Ureter (tissue), 1 donor: ENCODE measurements around the gene BCL6. TPM values are rescaled to one million over a fixed set of nuclear protein-coding genes. Genes with fewer than 3 reads are reported as not detected.

Experiments
- DNase-seq: peaks from one replicate; pipeline ENCODE4 v3.0.0-alpha.2; 2020; ENCODE audit warnings: low spot score
- total RNA-seq: library from RNA; stranded (reverse); gene quantifications from one replicate; pipeline ENCODE4 v1.2.4, GENCODE V29; 2023
- donor health status: DM: yes; HTN: yes; CAD: no.

BCL6 gene
- total RNA-seq, 1 donor from 2014 or later: 90.7 TPM

- no peak for DNase-seq
These were observed 6.1 kb downstream of the BCL6 start for GRCh38 chr3:187739094-187739560.

GRCh38 chr3:187738331-187739093 is 6.8 kb downstream of the BCL6 start:
- peak; percentile 94 for DNase-seq

GRCh38 chr3:187738071-187738330 is 7.3 kb downstream of the BCL6 start:
- DNase-seq: no peak

DNA sequence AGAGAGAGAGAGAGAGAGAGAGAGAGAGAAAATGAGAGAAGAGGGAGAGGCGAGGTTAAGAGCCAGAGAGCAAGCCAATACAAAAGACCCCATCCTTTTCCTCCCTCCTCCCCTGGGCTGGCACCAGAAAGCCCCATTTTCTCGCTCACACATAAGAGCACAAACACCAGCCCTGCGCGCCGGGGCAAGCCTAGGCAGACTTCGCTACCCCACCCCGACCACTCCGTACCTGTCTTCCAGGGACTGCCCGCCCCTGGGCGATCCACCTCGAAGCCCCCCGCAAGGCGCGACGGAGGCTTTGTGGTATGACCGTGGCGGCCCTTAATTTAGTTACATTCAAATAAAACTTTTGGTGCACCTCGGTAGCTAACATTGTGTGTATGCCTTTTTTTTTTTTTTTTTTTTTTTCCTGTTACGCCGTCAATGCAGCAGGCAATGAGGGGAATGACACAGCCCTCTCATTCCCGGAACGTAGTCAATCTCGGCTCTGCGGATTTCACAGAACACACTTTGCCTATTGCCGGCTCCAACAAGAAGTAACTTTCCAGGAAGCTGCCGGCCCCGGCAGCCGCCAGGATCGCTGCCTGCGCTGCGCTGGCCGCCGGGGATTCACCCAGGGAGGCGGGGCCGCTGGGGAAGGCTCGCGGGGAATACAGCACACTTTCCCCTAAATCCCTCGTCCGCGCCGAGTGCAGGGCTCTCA is 7.7 kb downstream of the BCL6 start:
- DNase-seq: peak; percentile 83

DNA sequence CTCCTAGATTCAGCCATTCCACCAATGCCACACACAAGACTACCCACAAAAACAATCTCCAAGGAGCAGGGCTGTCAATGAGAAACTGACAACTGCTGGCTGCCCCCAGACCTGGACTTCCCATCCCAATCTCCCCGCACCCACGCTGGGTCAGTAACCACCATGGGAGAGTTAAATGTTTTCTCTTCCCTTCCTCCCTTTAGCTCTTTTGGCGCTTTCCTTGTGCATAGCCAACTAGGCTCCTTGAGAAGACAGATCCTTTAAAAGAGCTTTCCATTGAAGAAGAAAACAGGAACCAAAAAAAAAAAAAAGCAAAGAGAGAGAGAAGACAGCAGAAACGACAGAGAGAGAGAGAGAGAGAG is 8.3 kb downstream of the BCL6 start:
- no peak for DNase-seq

- DNase-seq: no peak
These were observed 8.8 kb downstream of the BCL6 start for GRCh38 chr3:187736418-187736871.

GRCh38 chr3:187735837-187736236 is 9.4 kb downstream of the BCL6 start:
- no peak for DNase-seq

- DNase-seq: no peak
These were observed 9.9 kb downstream of the BCL6 start for GRCh38 chr3:187735383-187735782.

DNA sequence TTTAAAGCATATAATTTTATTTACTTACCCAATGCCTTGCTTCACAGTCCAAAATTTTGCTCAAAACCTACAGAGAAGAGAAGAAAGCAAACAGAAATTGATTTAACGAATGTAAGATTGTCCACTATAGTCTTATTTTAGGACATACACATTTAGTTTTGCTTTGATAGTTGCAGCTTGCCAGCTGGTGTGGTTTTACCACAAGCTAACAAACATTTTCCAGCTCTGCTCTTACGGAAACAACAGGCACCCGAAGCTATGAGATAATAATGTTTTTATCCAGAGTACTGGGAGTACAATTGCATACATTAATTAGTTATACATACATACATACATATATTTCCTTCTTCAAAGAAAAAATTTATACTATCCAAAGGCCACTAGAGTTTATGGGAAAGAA is 10.4 kb downstream of the BCL6 start:
- no peak for DNase-seq

DNA sequence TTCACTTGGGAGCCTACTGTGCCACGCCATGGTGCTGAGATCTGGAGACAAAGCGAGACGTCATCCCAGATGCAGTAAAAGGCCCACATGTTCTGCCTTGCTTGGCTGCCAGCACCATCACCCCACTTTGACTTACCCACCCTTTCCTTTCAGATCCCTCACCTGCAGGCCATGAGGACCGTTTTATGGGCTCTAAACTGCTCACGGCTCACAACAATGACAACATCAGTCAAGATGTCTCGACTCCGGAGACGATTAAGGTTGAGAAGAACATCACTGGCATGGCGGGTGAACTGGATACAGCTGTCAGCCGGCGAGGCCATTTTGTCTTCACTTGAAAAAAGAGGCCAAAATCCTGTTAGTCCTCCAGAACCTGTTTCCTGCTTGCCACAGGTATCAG is 11.9 kb downstream of the BCL6 start:
- no peak for DNase-seq

DNA sequence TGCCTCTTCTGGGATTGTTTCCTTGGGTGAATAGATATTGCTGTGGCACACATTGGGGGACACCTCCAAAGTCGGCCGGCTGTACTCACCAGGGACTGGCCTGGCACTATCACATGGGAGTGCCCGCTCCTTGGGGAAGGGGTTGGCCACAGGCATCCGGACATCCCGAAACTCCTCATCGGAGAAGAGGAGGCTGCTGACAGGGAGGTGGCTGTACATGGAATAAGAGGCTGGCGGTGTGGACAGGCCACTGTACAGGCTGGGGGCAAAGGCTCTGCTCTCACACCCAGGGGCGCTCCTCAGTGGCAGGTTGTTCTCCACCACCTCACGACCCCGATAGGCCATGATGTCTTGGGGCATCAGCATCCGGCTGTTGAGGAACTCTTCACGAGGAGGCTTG is 15.7 kb downstream of the BCL6 start:
- no peak for DNase-seq

GRCh38 chr3:187728940-187729583 is 16.2 kb downstream of the BCL6 start:
- DNase-seq: no peak

- no peak for DNase-seq
These were observed 17.0 kb downstream of the BCL6 start for GRCh38 chr3:187728248-187728647.

- DNase-seq: no peak
These were observed 18.7 kb downstream of the BCL6 start for GRCh38 chr3:187726564-187726963.

- DNase-seq: no peak
These were observed 19.5 kb downstream of the BCL6 start for GRCh38 chr3:187725653-187726370.

GRCh38 chr3:187725224-187725623 is 20.0 kb downstream of the BCL6 start:
- no peak for DNase-seq

GRCh38 chr3:187722206-187722612 is 23.1 kb downstream of the BCL6 start:
- no peak for DNase-seq

DNA sequence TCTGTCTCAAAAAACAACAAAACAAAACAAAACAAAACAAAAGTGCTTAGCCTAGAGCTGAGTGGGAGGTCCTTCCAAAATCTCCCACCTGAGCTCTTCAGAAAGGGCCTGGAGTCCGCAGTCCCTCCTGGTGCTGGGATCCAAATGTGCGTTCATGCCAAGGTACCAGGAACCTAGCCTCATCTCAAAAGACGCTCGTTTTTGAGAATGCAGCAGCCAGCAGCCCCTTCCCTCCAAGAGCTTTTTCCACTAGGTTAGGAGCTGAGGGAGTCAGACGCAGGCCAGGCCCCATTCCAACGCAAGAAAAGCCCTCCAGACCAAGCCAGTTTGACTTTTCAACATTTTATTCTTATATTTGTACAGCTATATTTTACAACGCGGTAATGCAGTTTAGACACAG is 24.2 kb downstream of the BCL6 start:
- no peak for DNase-seq

DNA sequence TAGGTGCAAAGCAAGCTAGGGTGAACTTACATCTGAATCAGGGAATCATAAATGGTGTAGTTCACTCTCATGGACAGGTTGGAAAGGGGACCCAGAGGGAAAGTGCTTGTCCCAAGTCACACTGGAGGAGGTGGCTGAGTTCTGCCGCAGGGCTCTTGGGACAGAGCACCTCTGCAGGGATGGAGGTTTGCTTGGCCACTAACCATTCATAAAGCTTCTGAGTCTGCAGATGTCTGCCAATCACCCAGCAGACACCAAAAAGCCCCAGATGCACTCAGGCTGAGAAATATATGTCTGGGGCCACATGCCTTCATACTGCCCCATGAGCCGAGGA is 25.0 kb downstream of the BCL6 start:
- DNase-seq: no peak

DNA sequence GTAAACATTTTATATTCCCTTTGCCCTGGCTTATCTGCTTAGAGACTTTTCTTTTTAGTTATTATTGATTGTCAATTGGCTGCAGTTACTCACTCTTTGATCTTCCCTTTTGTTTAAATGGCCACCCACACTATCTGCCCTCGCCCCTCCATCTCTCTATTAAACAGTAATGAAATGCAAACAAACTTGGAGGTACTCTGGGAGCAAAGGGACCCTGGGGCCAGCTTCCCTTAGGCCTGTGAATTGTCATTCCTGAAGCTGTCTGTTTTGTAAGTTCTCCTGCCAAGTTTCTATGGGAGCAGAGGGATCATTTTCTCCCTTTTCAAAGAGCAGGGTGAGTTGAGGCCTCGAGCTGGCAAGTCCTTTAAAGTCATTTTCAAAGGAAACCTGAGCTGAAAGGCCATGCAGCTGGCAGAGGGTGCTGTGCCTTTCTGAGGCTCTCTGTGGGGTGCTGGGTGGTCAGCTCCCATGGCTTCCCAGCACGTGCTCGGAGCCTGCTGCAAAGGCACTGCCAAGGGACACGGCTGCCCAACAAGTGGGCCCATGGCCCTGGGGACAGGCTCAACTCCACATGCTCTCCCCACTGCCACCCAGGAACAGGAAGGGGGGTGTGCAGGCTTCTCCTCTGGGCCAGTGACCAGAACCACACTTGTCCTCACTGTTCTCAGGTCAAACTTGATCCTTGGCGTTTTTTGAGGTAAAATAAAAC is 25.5 kb downstream of the BCL6 start:
- DNase-seq: no peak

- no peak for DNase-seq
These were observed 26.5 kb downstream of the BCL6 start for GRCh38 chr3:187718802-187719201.

DNA sequence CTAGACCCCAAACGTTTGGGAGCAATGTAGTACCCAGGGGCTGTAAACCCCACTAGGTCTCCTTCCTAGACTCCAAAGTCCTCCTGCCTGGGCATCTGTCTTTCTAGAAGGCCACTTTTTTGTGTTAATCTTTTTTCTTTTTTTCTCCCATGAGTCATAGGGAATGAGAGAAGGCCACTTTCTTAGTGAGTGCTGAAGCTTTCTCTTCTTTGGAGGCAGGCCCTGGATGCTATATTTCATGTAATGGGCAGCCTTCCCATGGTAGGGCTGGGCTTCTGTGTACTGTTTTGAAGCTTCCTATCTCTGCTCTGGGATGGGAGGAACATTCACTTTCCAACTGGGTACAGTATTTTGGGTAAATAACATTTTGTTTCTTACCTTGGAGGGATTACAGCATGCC is 27.7 kb downstream of the BCL6 start:
- no peak for DNase-seq
